Hepatocyte (in vitro differentiated cells): Measurements from ENCODE around the gene TENT5C.

ENCODE experiments used
- EZH2 ChIP-seq: fragments of 200-600 bp; sonication (generic); IDR thresholded peaks from 2 replicates; pipeline ENCODE4 v1.6.1; 2016; ENCODE audit warnings: antibody characterized with exemption, mild to moderate bottlenecking, borderline replicate concordance
- EZH2phosphoT487 ChIP-seq: fragments of 200-600 bp; sonication (generic); IDR thresholded peaks from one replicate; pipeline ENCODE4 v1.6.1; 2018; ENCODE audit warnings: antibody characterized with exemption, mild to moderate bottlenecking, low read depth, moderate library complexity; ENCODE audit not compliant: unreplicated experiment, severe bottlenecking
- TF ChIP-seq, protein P1 (sequence below): fragments of 200-600 bp; sonication (generic); IDR thresholded peaks from 2 replicates; pipeline ENCODE4 v1.5.1; 2016; ENCODE audit warnings: antibody characterized with exemption, mild to moderate bottlenecking; ENCODE audit not compliant: poor library complexity

DNA sequence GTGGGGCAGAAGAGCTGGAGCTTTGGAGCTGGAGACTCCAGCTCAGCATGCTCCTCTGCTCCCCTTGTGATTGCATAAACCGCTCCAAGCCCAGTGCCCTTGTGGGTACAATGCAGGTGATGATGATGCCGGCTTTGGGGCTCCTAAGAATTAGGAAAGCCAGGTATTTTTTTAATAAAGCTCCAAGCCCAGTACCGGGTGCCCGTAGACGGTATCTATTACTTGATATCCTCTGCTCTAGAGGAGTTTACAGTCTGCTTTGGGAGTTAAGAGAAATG, 27.2 kb downstream of the TENT5C start:
- TF ChIP-seq, protein P1, sequence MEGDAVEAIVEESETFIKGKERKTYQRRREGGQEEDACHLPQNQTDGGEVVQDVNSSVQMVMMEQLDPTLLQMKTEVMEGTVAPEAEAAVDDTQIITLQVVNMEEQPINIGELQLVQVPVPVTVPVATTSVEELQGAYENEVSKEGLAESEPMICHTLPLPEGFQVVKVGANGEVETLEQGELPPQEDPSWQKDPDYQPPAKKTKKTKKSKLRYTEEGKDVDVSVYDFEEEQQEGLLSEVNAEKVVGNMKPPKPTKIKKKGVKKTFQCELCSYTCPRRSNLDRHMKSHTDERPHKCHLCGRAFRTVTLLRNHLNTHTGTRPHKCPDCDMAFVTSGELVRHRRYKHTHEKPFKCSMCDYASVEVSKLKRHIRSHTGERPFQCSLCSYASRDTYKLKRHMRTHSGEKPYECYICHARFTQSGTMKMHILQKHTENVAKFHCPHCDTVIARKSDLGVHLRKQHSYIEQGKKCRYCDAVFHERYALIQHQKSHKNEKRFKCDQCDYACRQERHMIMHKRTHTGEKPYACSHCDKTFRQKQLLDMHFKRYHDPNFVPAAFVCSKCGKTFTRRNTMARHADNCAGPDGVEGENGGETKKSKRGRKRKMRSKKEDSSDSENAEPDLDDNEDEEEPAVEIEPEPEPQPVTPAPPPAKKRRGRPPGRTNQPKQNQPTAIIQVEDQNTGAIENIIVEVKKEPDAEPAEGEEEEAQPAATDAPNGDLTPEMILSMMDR: no peak
- TF ChIP-seq EZH2 (no peak), EZH2phosphoT487 (no peak)
